DMS53 treated with DMSO at 0.1 percent for 48 hours (cell line): ENCODE measurements around the gene ZNF341.

Experiments
- DNase-seq: peaks from one replicate; lab custom pipeline; 2025; ENCODE audit not compliant: unreplicated experiment; lab: John Stamatoyannopoulos, UW

Gene ZNF341

GRCh38 chr20:33839591-33839990 is 107.8 kb downstream of the ZNF341 start:
- DNase-seq: no peak

DNA sequence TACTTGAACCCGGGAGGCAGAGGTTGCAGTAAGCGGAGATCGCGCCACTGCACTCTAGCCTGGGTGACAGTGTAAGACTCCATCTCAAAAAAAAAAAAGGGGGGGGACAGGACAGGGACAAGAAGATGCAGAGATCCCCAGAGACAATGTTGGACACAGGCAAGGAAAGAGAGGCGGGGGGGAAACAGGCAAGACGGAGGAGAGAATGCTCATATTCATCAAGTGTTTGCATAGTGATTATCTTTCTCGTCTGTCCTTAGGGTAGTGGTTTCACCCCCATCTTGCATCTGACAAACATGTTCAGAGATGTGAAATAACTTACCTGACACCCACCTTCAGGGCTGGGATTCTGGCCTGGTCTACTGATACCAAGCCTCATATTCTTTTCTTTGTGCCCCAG is 108.4 kb downstream of the ZNF341 start:
- no peak for DNase-seq

- DNase-seq: no peak
These were observed 109.1 kb downstream of the ZNF341 start for GRCh38 chr20:33840759-33841435.

GRCh38 chr20:33841436-33841799 is 109.6 kb downstream of the ZNF341 start:
- no peak for DNase-seq
